Suprapubic skin (tissue), 4 donors: Measurements from ENCODE around the gene CRYBB3.
"Not testable (repeated sequence)": the region's sequence is repeated elsewhere in the genome, so short reads cannot be mapped to it uniquely, and the experiment has no call there.

Experiments
- POLR2A ChIP-seq, 2 donors: fragments of 450-650 bp; IDR thresholded peaks; one replicate each; pipeline ENCODE4 v1.6.1; 2017; ENCODE audit warnings: antibody characterized with exemption in 2 of 2, mild to moderate bottlenecking in 2 of 2, moderate library complexity in 2 of 2
- POLR2AphosphoS5 ChIP-seq, 3 donors: sonication (generic); formaldehyde crosslinking; IDR thresholded peaks; one replicate each; pipeline ENCODE4 v1.6.1; 2017; ENCODE audit warnings: antibody characterized with exemption in 3 of 3
- TF ChIP-seq, protein P1 (sequence below), 2 donors: fragments of 200-600 bp in 1 of 2; fragments of 450-650 bp in 1 of 2; sonication (generic) in 1 of 2; IDR thresholded peaks; one replicate each; pipeline ENCODE4 v1.5.1; 2016 to 2019; ENCODE audit warnings: antibody characterized with exemption in 2 of 2, mild to moderate bottlenecking in 1 of 2, moderate library complexity in 1 of 2

DNA sequence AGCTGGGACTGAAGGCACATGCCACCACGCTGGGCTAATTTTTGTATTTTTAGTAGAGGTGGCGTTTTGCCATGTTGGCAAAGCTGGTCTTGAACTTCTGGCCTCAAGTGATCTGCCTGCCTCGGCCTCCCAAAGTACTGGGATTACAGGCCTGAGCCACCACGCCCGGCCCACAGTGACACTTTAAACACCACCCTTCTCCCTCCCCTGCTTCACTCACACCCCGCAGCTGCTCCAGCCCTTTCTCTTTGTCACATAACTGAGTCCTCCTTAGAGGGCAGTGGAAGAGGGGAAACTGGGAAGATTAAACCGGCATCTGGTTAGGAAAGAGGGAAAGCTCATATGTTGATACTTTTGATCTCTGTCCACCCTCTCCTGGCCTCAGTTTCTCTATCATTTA lies 4.9 kb downstream of the CRYBB3 start:
- TF ChIP-seq, protein P1, sequence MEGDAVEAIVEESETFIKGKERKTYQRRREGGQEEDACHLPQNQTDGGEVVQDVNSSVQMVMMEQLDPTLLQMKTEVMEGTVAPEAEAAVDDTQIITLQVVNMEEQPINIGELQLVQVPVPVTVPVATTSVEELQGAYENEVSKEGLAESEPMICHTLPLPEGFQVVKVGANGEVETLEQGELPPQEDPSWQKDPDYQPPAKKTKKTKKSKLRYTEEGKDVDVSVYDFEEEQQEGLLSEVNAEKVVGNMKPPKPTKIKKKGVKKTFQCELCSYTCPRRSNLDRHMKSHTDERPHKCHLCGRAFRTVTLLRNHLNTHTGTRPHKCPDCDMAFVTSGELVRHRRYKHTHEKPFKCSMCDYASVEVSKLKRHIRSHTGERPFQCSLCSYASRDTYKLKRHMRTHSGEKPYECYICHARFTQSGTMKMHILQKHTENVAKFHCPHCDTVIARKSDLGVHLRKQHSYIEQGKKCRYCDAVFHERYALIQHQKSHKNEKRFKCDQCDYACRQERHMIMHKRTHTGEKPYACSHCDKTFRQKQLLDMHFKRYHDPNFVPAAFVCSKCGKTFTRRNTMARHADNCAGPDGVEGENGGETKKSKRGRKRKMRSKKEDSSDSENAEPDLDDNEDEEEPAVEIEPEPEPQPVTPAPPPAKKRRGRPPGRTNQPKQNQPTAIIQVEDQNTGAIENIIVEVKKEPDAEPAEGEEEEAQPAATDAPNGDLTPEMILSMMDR (IDR thresholded peaks at IDR 0.05): not testable (repeated sequence)
- TF ChIP-seq POLR2A, POLR2AphosphoS5 (IDR thresholded peaks at IDR 0.05): not testable (repeated sequence)
